Aorta (tissue), 5 donors: ENCODE results near the gene CDK15. TPM values are rescaled to one million over a fixed set of nuclear protein-coding genes. Genes with fewer than 3 reads are reported as not detected.

Experiments used
- ATAC-seq: fragments of 200-7000 bp; cut with Tn5 transposase; one replicate; pipeline ENCODE4 v1.9.1; 2022; ENCODE audit warnings: moderate library complexity; ENCODE audit not compliant: low FRiP score
- DNase-seq, 2 donors: peaks; one replicate each; pipeline ENCODE4 v3.0.0-alpha.2; 2020
- H3K27ac ChIP-seq, 2 donors: one replicate each; pipeline ENCODE4 v1.5.1; 2013; ENCODE audit warnings: low read length in 2 of 2, mild to moderate bottlenecking in 2 of 2, moderate library complexity in 2 of 2, control low read depth in 1 of 2, inconsistent platforms in 1 of 2, low read depth in 1 of 2
- H3K27me3 ChIP-seq, 2 donors: one replicate each; pipeline ENCODE4 v1.6.1; 2013; ENCODE audit warnings: control low read depth in 1 of 2, low read length in 1 of 2, mild to moderate bottlenecking in 1 of 2, moderate library complexity in 1 of 2; ENCODE audit not compliant: insufficient read depth in 2 of 2, control insufficient read depth in 1 of 2
- H3K36me3 ChIP-seq, 2 donors: one replicate each; pipeline ENCODE4 v1.6.1; 2013; ENCODE audit warnings: control low read depth in 1 of 2, low read length in 1 of 2, mild to moderate bottlenecking in 1 of 2; ENCODE audit not compliant: insufficient read depth in 2 of 2, control insufficient read depth in 1 of 2
- H3K4me1 ChIP-seq, 2 donors: one replicate each; pipeline ENCODE4 v1.6.1; 2013; ENCODE audit warnings: low read length in 2 of 2, control low read depth in 1 of 2, mild to moderate bottlenecking in 1 of 2, moderate library complexity in 1 of 2; ENCODE audit not compliant: insufficient read depth in 2 of 2, control insufficient read depth in 1 of 2
- H3K4me3 ChIP-seq, 2 donors: one replicate each; pipeline ENCODE4 v1.5.1; 2013; ENCODE audit warnings: low read length in 2 of 2, control low read depth in 1 of 2, mild to moderate bottlenecking in 1 of 2
- H3K9me3 ChIP-seq: one replicate; pipeline ENCODE4 v1.6.1; 2013; ENCODE audit warnings: mild to moderate bottlenecking, low read length; ENCODE audit not compliant: control insufficient read depth
- WGBS, 2 donors: extraction: QIAGEN DNeasy Blood & Tissue Kit; methylation state at CpG; one replicate each; pipeline ENCODE4 v1.1.7; 2013; 5-methylcytosine and 5-hydroxymethylcytosine counted together
- intact Hi-C, 2 donors: fragments of 100-400 bp; cut with DNase I; formaldehyde crosslinking; loops; one replicate each; pipeline versions ENCODE4 v1.14.2 to v1.15.0; 2022
- polyA plus RNA-seq, 2 donors: library from polyadenylated mRNA; stranded (reverse); fragments of 200-250 nt; gene quantifications; one replicate each; pipeline ENCODE4 v1.2.3, GENCODE V29; 2013
- total RNA-seq, 2 donors: library from RNA; stranded (reverse); fragmentation: NEBNext Ultra II Directional; extraction: Animal tissue kit (Norgen Biotek cat#: 25700); gene quantifications; one replicate each; pipeline ENCODE4 v1.2.1, GENCODE V29; 2021
- donor health status: healthy with polysubstance abuse.
- donor health status: Bipolar disorder and iron deficiency.
- donor health status: DM: no; HTN: no; CAD: no.
- donor health status: DM: no; HTN: no; CAD: no.
- donor health status: DM: yes; HTN: yes; CAD: no.

Gene CDK15
- total and polyA plus RNA-seq, 4 donors: 0.56 to 7.7 (median 3.5) TPM

- H3K4me1 ChIP-seq: peaks cover 0 to 2% of the 10 kb centered on the region in 2 donors
- H3K36me3 ChIP-seq: no peaks in the 10 kb centered on the region
- intact Hi-C loops: no loop called here
- DNase-seq (peak in 1 of 2 donors; percentile 48), ATAC-seq (peak; percentile 1)
- no peaks in the 10 kb centered on the region for H3K9me3 ChIP-seq
- peak overlapping the region in 1 of 2 donors; percentile 43 for H3K27ac ChIP-seq
- H3K27me3 ChIP-seq: no peaks in the 10 kb centered on the region
- 1 to 3% methylated on average over 15 of the region's 15 CpGs for WGBS, 2 donors
- H3K4me3 ChIP-seq: peak overlapping the region; percentile 59 to 91
Observed at GRCh38 chr2:201781557-201782051, 24.7 kb upstream of the CDK15 start.

DNA sequence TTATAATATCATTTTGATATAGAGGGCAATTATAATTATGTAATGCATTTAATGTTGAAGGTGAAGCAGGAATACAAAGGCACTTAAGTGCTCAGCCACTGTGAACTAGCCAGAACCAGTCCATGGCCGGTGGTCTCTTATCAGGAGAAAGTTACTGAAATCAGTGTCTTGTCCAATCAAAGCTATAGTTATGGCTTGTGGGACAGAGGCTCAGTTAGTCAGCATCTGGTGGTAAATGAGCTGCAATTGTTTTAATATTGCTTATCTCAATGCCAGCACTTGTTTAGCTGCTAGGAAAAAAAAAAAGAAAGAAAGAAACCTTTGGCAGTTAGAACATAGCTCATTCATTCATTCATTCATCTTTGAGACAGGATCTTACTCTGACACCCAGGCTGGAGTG, 21.8 kb upstream of the CDK15 start:
- intact Hi-C loops: no loop called here
- DNase-seq (no peak), ATAC-seq (no peak)
- Histone ChIP-seq H3K27ac (no peak overlapping the region), H3K36me3 (no peaks in the 10 kb centered on the region), H3K27me3 (no peaks in the 10 kb centered on the region), H3K4me1 (peaks cover 0 to 2% of the 10 kb centered on the region in 2 donors), H3K4me3 (no peak overlapping the region), H3K9me3 (no peaks in the 10 kb centered on the region)
- 61 to 63% methylated on average over 1 of the region's 1 CpG for WGBS, 2 donors

DNA sequence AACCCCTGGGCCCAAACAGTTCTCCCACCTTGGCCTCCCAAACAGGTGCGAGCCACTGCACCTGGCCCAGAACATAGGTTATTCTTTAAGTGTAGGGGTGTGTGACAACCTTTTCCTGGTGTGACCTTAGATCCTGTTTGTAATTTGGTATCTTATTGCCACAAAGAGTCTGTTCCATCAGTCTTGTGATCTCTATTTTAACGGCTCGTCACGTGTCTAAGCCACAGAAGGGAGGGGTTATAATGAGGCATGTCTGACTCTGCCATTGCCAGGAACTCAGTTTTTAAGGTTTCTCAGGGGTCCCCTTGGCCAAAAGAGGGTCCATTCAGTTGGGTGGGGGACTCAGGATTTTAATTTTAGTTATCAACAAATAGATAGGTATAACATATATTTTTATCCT, 21.2 kb upstream of the CDK15 start:
- H3K36me3 ChIP-seq: no peaks in the 10 kb centered on the region
- intact Hi-C loops: no loop called here

GRCh38 chr2:201786471-201786870, 19.9 kb upstream of the CDK15 start:
- no peaks in the 10 kb centered on the region for H3K27me3 ChIP-seq
- intact Hi-C loops: no loop called here

More for the DNA sequence above, 21.2 kb upstream of the CDK15 start:
- ATAC-seq (no peak), DNase-seq (no peak)
- no peaks in the 10 kb centered on the region for H3K9me3 ChIP-seq
- no peak overlapping the region for H3K4me3 ChIP-seq
- H3K27me3 ChIP-seq: no peaks in the 10 kb centered on the region
- no peak overlapping the region for H3K27ac ChIP-seq
- 78 to 86% methylated on average over 4 of the region's 4 CpGs for WGBS, 2 donors
- peaks cover 0 to 2% of the 10 kb centered on the region in 2 donors for H3K4me1 ChIP-seq

DNA sequence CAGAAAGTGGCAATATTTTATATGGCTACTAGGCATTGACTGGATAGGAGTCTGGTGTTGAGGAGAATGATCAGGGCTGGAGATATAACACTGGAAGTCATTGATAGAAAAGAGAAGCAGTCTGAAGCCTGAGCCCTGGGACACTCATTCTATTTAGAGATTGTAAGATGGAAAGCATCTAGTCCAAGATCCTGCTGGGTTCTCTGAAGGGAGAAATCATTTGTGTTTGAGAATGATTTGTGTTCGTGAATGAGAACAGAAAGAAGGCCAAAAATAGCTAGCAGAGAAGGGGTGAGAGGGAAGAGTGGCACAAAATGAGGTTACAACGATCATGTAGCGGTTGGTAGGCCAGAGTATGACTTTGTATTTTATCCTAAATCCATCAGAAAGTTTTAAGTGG, 18.0 kb upstream of the CDK15 start:
- Histone ChIP-seq H3K27ac (no peak overlapping the region), H3K27me3 (no peaks in the 10 kb centered on the region), H3K4me3 (no peak overlapping the region), H3K4me1 (peaks cover 0 to 2% of the 10 kb centered on the region in 2 donors), H3K36me3 (no peaks in the 10 kb centered on the region), H3K9me3 (no peaks in the 10 kb centered on the region)
- DNase-seq: no peak
- no peak for ATAC-seq
- intact Hi-C loops: no loop called here
- 66 to 67% methylated on average over 3 of the region's 3 CpGs for WGBS, 2 donors

More at GRCh38 chr2:201786471-201786870, 19.9 kb upstream of the CDK15 start:
- Histone ChIP-seq H3K4me3 (no peak overlapping the region), H3K4me1 (peaks cover 0 to 2% of the 10 kb centered on the region in 2 donors), H3K36me3 (no peaks in the 10 kb centered on the region), H3K9me3 (no peaks in the 10 kb centered on the region), H3K27ac (peak overlapping the region in 1 of 2 donors; percentile 48)
- no peak for ATAC-seq
- no peak for DNase-seq

- Histone ChIP-seq H3K27ac (no peak overlapping the region), H3K27me3 (no peaks in the 10 kb centered on the region), H3K36me3 (no peaks in the 10 kb centered on the region), H3K4me1 (peaks cover 0 to 2% of the 10 kb centered on the region in 2 donors), H3K4me3 (no peak overlapping the region), H3K9me3 (no peaks in the 10 kb centered on the region)
- 79 to 90% methylated on average over 2 of the region's 2 CpGs for WGBS, 2 donors
- no peak for ATAC-seq
- intact Hi-C loops: no loop called here
- no peak for DNase-seq
Observed at GRCh38 chr2:201789395-201789794, 16.9 kb upstream of the CDK15 start.

DNA sequence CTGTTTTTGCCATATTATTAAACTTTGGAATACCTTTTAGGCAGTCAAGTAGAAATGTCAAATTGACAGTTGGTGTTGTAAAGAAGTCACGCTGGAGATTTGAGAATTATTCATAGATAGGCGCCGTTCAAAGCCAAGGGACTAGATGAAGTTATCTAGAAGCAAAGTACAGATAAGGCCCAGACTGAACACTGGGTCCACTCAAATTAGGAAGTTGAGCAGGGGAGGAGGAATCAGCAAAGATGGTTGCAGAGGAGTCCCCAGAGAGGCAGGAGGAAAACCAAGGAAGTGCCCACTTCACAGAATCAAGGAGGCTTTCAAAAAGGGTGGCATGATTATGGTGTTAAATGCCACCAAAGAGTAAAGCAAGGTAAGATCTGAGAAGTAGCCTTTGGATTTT, 16.0 kb upstream of the CDK15 start:
- WGBS, 2 donors: 73 to 80% methylated on average over 3 of the region's 3 CpGs
- ATAC-seq (no peak), DNase-seq (no peak)
- Histone ChIP-seq H3K36me3 (no peaks in the 10 kb centered on the region), H3K27ac (no peak overlapping the region), H3K9me3 (no peaks in the 10 kb centered on the region), H3K4me1 (peaks cover 0 to 2% of the 10 kb centered on the region in 2 donors), H3K4me3 (no peak overlapping the region), H3K27me3 (no peaks in the 10 kb centered on the region)
- intact Hi-C loops: no loop called here

GRCh38 chr2:201790989-201791388, 15.3 kb upstream of the CDK15 start:
- Histone ChIP-seq H3K4me3 (no peak overlapping the region), H3K36me3 (no peaks in the 10 kb centered on the region), H3K9me3 (no peaks in the 10 kb centered on the region), H3K4me1 (peaks cover 0 to 2% of the 10 kb centered on the region in 2 donors), H3K27ac (no peak overlapping the region), H3K27me3 (no peaks in the 10 kb centered on the region)
- DNase-seq (no peak), ATAC-seq (no peak)
- intact Hi-C loops: no loop called here
- WGBS, 2 donors: 82 to 83% methylated on average over 2 of the region's 2 CpGs

- WGBS, 2 donors: 81 to 96% methylated on average over 1 of the region's 1 CpG
- no peak overlapping the region for H3K27ac ChIP-seq
- H3K4me1 ChIP-seq: peaks cover 0 to 2% of the 10 kb centered on the region in 2 donors
- no peak for ATAC-seq
- DNase-seq: no peak
- no peaks in the 10 kb centered on the region for H3K36me3 ChIP-seq
- H3K9me3 ChIP-seq: no peaks in the 10 kb centered on the region
- intact Hi-C loops: no loop called here
- H3K27me3 ChIP-seq: no peaks in the 10 kb centered on the region
- H3K4me3 ChIP-seq: no peak overlapping the region
Observed at GRCh38 chr2:201793631-201794030, 12.7 kb upstream of the CDK15 start.
